ENCODE measurements around the gene NAALADL2. TPM values are rescaled to one million over a fixed set of nuclear protein-coding genes. Genes with fewer than 3 reads are reported as not detected.

NAALADL2 gene
- total and polyA plus RNA-seq, 4 donors: 0.28 to 4.6 (median 3.1) TPM

DNA sequence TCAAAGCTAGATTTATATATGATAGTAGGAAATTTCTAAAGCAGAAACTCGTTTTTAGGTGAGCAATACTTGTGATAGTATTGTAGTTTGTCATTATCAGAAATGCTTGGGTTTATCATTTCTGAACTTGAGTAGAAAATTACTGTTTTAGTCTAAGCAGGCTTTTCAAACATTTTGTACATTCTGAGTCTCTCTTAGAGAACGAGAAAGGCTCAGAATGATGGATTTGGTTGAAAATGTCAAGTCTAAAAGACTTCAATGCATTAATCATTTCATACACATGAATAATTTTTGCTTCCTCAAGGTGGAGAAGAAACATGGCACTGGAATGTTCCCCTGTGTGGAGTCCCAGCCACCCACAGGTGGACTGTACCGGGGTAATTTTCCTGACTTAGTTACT is 387.1 kb downstream of the NAALADL2 start:
- Histone ChIP-seq H3K4me3 (ENCODE audit: low read depth in 1 of 3, low read length in 3 of 3) (no peak overlapping the region), H3K9me3 (ENCODE audit: control insufficient read depth in 4 of 4, low read length in 3 of 4) (no peaks in the 10 kb centered on the region), H3K27me3 (ENCODE audit: control insufficient read depth in 4 of 4, insufficient read depth in 4 of 4, low read length in 3 of 4) (no peaks in the 10 kb centered on the region), H3K36me3 (ENCODE audit: control insufficient read depth in 4 of 4, insufficient read depth in 3 of 4, low read depth in 1 of 4, low read length in 3 of 4) (no peaks in the 10 kb centered on the region), H3K4me1 (ENCODE audit: control insufficient read depth in 4 of 4, insufficient read depth in 4 of 4, low read length in 3 of 4) (no peaks in the 10 kb centered on the region), H3K27ac (ENCODE audit: low read depth in 1 of 2, low read length in 2 of 2) (no peak overlapping the region), H3K9ac (ENCODE audit: low read depth in 1 of 2, low read length in 2 of 2) (no peak overlapping the region)
- TF ChIP-seq RXRA (IDR thresholded peaks at IDR 0.05): no peak
- no peak for TF ChIP-seq SP1 (IDR thresholded peaks at IDR 0.05)
- TF ChIP-seq, protein P1, sequence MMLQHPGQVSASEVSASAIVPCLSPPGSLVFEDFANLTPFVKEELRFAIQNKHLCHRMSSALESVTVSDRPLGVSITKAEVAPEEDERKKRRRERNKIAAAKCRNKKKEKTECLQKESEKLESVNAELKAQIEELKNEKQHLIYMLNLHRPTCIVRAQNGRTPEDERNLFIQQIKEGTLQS (IDR thresholded peaks at IDR 0.05): no peak
- TF ChIP-seq, protein P2, sequence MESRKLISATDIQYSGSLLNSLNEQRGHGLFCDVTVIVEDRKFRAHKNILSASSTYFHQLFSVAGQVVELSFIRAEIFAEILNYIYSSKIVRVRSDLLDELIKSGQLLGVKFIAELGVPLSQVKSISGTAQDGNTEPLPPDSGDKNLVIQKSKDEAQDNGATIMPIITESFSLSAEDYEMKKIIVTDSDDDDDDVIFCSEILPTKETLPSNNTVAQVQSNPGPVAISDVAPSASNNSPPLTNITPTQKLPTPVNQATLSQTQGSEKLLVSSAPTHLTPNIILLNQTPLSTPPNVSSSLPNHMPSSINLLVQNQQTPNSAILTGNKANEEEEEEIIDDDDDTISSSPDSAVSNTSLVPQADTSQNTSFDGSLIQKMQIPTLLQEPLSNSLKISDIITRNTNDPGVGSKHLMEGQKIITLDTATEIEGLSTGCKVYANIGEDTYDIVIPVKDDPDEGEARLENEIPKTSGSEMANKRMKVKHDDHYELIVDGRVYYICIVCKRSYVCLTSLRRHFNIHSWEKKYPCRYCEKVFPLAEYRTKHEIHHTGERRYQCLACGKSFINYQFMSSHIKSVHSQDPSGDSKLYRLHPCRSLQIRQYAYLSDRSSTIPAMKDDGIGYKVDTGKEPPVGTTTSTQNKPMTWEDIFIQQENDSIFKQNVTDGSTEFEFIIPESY (IDR thresholded peaks at IDR 0.05): no peak
- no peak for TF ChIP-seq FOXA1 (IDR thresholded peaks at IDR 0.05)
- no peak for TF ChIP-seq NR2F2 (IDR thresholded peaks at IDR 0.05)
- TF ChIP-seq, protein P3, sequence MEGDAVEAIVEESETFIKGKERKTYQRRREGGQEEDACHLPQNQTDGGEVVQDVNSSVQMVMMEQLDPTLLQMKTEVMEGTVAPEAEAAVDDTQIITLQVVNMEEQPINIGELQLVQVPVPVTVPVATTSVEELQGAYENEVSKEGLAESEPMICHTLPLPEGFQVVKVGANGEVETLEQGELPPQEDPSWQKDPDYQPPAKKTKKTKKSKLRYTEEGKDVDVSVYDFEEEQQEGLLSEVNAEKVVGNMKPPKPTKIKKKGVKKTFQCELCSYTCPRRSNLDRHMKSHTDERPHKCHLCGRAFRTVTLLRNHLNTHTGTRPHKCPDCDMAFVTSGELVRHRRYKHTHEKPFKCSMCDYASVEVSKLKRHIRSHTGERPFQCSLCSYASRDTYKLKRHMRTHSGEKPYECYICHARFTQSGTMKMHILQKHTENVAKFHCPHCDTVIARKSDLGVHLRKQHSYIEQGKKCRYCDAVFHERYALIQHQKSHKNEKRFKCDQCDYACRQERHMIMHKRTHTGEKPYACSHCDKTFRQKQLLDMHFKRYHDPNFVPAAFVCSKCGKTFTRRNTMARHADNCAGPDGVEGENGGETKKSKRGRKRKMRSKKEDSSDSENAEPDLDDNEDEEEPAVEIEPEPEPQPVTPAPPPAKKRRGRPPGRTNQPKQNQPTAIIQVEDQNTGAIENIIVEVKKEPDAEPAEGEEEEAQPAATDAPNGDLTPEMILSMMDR (IDR thresholded peaks at IDR 0.05; ENCODE audit: low read depth, low read length, missing input control): no peak
- TF ChIP-seq HNF4G (IDR thresholded peaks at IDR 0.05): no peak
- TF ChIP-seq, protein P4, sequence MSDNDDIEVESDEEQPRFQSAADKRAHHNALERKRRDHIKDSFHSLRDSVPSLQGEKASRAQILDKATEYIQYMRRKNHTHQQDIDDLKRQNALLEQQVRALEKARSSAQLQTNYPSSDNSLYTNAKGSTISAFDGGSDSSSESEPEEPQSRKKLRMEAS (IDR thresholded peaks at IDR 0.05): no peak
- no peak for TF ChIP-seq YY1 (IDR thresholded peaks at IDR 0.05)
- no peak for TF ChIP-seq JUND (IDR thresholded peaks at IDR 0.05)
- no peak for TF ChIP-seq EGR1 (IDR thresholded peaks at IDR 0.05; ENCODE audit: low read depth in 2 of 2)
- TF ChIP-seq FOXA2 (IDR thresholded peaks at IDR 0.05): no peak
- TF ChIP-seq, protein P5, sequence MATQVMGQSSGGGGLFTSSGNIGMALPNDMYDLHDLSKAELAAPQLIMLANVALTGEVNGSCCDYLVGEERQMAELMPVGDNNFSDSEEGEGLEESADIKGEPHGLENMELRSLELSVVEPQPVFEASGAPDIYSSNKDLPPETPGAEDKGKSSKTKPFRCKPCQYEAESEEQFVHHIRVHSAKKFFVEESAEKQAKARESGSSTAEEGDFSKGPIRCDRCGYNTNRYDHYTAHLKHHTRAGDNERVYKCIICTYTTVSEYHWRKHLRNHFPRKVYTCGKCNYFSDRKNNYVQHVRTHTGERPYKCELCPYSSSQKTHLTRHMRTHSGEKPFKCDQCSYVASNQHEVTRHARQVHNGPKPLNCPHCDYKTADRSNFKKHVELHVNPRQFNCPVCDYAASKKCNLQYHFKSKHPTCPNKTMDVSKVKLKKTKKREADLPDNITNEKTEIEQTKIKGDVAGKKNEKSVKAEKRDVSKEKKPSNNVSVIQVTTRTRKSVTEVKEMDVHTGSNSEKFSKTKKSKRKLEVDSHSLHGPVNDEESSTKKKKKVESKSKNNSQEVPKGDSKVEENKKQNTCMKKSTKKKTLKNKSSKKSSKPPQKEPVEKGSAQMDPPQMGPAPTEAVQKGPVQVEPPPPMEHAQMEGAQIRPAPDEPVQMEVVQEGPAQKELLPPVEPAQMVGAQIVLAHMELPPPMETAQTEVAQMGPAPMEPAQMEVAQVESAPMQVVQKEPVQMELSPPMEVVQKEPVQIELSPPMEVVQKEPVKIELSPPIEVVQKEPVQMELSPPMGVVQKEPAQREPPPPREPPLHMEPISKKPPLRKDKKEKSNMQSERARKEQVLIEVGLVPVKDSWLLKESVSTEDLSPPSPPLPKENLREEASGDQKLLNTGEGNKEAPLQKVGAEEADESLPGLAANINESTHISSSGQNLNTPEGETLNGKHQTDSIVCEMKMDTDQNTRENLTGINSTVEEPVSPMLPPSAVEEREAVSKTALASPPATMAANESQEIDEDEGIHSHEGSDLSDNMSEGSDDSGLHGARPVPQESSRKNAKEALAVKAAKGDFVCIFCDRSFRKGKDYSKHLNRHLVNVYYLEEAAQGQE (IDR thresholded peaks at IDR 0.05): no peak
- TF ChIP-seq GABPA (IDR thresholded peaks at IDR 0.05 in 1 of 2, conservative IDR thresholded peaks at IDR 0.05 in 1 of 2): no peak
- no peak for TF ChIP-seq RAD21 (IDR thresholded peaks at IDR 0.05)
- 83% methylated on average over 3 of the region's 3 CpGs for WGBS
- no peak for DNase-seq (ENCODE audit: low spot score)

DNA sequence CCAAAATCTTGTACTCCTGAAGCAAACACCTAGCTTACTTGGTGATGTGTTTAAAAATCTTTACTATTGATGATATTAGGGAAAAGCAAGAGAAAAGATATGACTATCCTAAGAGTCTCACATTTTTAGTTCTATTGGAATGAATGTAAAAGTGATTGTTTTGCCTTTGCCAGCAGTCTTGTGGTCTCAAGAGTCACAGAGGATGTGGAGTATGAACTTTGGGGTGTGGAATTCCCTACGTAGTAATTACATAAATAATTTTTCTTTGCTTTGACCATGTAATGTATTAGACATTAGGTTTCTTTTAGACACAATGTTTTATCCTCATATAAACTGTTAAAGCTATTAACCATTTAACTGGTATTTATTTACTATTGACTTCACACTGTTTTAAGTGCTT is 387.6 kb downstream of the NAALADL2 start:
- WGBS: 74% methylated on average over 1 of the region's 1 CpG
- Histone ChIP-seq H3K4me3 (ENCODE audit: low read depth in 1 of 3, low read length in 3 of 3) (no peak overlapping the region), H3K4me1 (ENCODE audit: control insufficient read depth in 4 of 4, insufficient read depth in 4 of 4, low read length in 3 of 4) (no peaks in the 10 kb centered on the region), H3K36me3 (ENCODE audit: control insufficient read depth in 4 of 4, insufficient read depth in 3 of 4, low read depth in 1 of 4, low read length in 3 of 4) (no peaks in the 10 kb centered on the region), H3K27me3 (ENCODE audit: control insufficient read depth in 4 of 4, insufficient read depth in 4 of 4, low read length in 3 of 4) (no peaks in the 10 kb centered on the region), H3K27ac (ENCODE audit: low read depth in 1 of 2, low read length in 2 of 2) (no peak overlapping the region), H3K9ac (ENCODE audit: low read depth in 1 of 2, low read length in 2 of 2) (no peak overlapping the region), H3K9me3 (ENCODE audit: control insufficient read depth in 4 of 4, low read length in 3 of 4) (no peaks in the 10 kb centered on the region)
- TF ChIP-seq, protein P2 (IDR thresholded peaks at IDR 0.05): no peak
- TF ChIP-seq EGR1 (IDR thresholded peaks at IDR 0.05; ENCODE audit: low read depth in 2 of 2) (no peak), GABPA (IDR thresholded peaks at IDR 0.05 in 1 of 2, conservative IDR thresholded peaks at IDR 0.05 in 1 of 2) (no peak), HNF4G (IDR thresholded peaks at IDR 0.05) (no peak), NR2F2 (IDR thresholded peaks at IDR 0.05) (no peak), HNF4A (conservative IDR thresholded peaks at IDR 0.05) (no peak), SP1 (IDR thresholded peaks at IDR 0.05) (no peak)
- no peak for DNase-seq (ENCODE audit: low spot score)

Measured in liver (tissue), 9 donors.